Lung (tissue), 12 donors: ENCODE data around the gene CLSTN2. TPM values are rescaled to one million over a fixed set of nuclear protein-coding genes. Genes with fewer than 3 reads are reported as not detected.

Source experiments
- ATAC-seq: fragments of 200-7000 bp; cut with Tn5 transposase; one replicate; pipeline ENCODE4 v1.9.1; 2020; ENCODE audit warnings: moderate number of reproducible peaks; ENCODE audit not compliant: insufficient read depth, low FRiP score
- DNase-seq, 3 donors: peaks; one replicate each; pipeline ENCODE4 v3.0.0-alpha.2; 2013 to 2017
- H3K27ac ChIP-seq, 2 donors: one replicate each; pipeline ENCODE4 v1.5.1; 2013; ENCODE audit warnings: mild to moderate bottlenecking in 2 of 2, moderate library complexity in 2 of 2, control low read depth in 1 of 2, inconsistent platforms in 1 of 2, low read depth in 1 of 2, low read length in 1 of 2
- H3K27me3 ChIP-seq, 3 donors: one replicate each; pipeline ENCODE4 v1.5.1; 2013; ENCODE audit warnings: low read length in 2 of 3; ENCODE audit not compliant: control insufficient read depth in 3 of 3, insufficient read depth in 3 of 3
- H3K36me3 ChIP-seq, 4 donors: one replicate each; pipeline ENCODE4 v1.5.1; 2013; ENCODE audit warnings: low read length in 4 of 4, mild to moderate bottlenecking in 1 of 4, moderate library complexity in 1 of 4; ENCODE audit not compliant: control insufficient read depth in 4 of 4, insufficient read depth in 4 of 4
- H3K4me1 ChIP-seq, 5 donors: one replicate each; pipeline ENCODE4 v1.5.1; 2013; ENCODE audit warnings: low read length in 5 of 5, mild to moderate bottlenecking in 2 of 5, moderate library complexity in 1 of 5; ENCODE audit not compliant: control insufficient read depth in 5 of 5, insufficient read depth in 5 of 5
- H3K4me3 ChIP-seq: one replicate; pipeline ENCODE4 v1.5.1; 2013; ENCODE audit warnings: mild to moderate bottlenecking, control low read depth, moderate library complexity
- H3K9ac ChIP-seq, 2 donors: one replicate each; pipeline ENCODE4 v1.5.1; 2013; ENCODE audit warnings: low read length in 2 of 2, control low read depth in 1 of 2; ENCODE audit not compliant: insufficient read depth in 1 of 2
- H3K9me3 ChIP-seq, 4 donors: one replicate each; pipeline ENCODE4 v1.5.1; 2013; ENCODE audit warnings: low read length in 3 of 4, mild to moderate bottlenecking in 1 of 4, moderate library complexity in 1 of 4; ENCODE audit not compliant: control insufficient read depth in 4 of 4, insufficient read depth in 3 of 4
- CTCF ChIP-seq: IDR thresholded peaks from 2 replicates; pipeline ENCODE4 v1.5.1; 2012; ENCODE audit warnings: mild to moderate bottlenecking; ENCODE audit errors: control extremely low read depth, extremely low read depth
- WGBS, 2 donors: extraction: QIAGEN DNeasy Blood & Tissue Kit; methylation state at CpG; one replicate each; pipeline ENCODE4 v1.1.7; 2013; 5-methylcytosine and 5-hydroxymethylcytosine counted together
- polyA plus RNA-seq, 2 donors: library from polyadenylated mRNA; stranded (reverse); fragments of 200-250 nt; gene quantifications; one replicate each; pipeline ENCODE4 v1.2.1, GENCODE V29; 2013
- total RNA-seq, 2 donors: library from RNA; depleted of rRNA in 1 of 2; stranded (reverse); fragments of >200 nt in 1 of 2; gene quantifications; one replicate each; pipeline ENCODE4 v1.2.1, GENCODE V29; 2014 to 2021
- donor health status: control.
- donor health status: control.
- donor health status: Bipolar disorder and iron deficiency.
- donor health status: healthy.
- donor health status: DM: yes; HTN: yes; CAD: no.

Gene CLSTN2
- total and polyA plus RNA-seq, 4 donors: 0.07 to 2.4 (median 1.3) TPM

DNA sequence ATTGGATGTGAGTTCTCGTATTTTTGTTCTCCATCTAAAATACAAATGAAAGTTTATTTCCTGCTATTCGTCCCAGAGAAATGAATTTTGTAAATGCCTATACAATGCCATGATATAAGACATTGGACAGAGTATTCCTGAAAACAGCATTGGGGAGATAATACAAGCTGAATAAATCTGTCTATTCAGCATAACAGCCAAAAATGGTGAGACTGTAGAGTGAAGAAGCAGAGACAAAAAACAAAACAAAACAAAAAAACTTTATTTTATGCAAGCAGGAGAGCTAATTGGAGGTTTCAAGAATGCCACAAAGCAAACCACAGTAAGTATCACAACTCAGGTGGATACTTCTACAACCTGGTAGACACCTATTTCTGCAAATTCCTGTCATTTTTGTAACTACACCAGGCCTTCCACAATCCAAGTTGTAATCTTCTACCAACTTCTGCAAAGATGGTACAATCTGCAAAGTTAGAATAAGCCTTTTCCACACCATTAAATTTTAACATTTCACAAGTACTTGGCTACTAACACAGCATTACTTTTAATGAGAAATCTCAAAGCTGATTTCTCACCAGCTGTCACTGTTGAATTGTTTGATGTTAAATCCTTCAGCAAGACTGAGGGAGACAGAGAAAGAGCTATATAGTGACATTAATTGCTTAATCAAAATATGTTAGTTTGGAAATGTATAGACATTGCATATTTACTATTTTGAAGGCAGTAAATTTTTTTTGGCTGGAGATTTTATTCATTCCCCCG, 163.1 kb downstream of the CLSTN2 start:
- Histone ChIP-seq H3K27me3 (no peaks in the 10 kb centered on the region), H3K9me3 (no peaks in the 10 kb centered on the region), H3K27ac (no peak overlapping the region), H3K9ac (no peak overlapping the region), H3K4me3 (no peak overlapping the region), H3K4me1 (peaks cover 0 to 5% (median 0%) of the 10 kb centered on the region in 5 donors), H3K36me3 (no peaks in the 10 kb centered on the region)
- TF ChIP-seq CTCF: no peak
- no peak for ATAC-seq
- DNase-seq: no peak
- 78% methylated on average over 3 of the region's 3 CpGs for WGBS, 2 donors

GRCh38 chr3:140100479-140100878, 165.5 kb downstream of the CLSTN2 start:
- no peak overlapping the region for H3K27ac ChIP-seq
- H3K36me3 ChIP-seq: no peaks in the 10 kb centered on the region
- no peak overlapping the region for H3K9ac ChIP-seq
- 94 to 95% methylated on average over 7 of the region's 7 CpGs for WGBS, 2 donors
- ATAC-seq: no peak
- H3K27me3 ChIP-seq: no peaks in the 10 kb centered on the region
- no peaks in the 10 kb centered on the region for H3K9me3 ChIP-seq
- H3K4me1 ChIP-seq: no peaks in the 10 kb centered on the region
- TF ChIP-seq CTCF: no peak
- DNase-seq: no peak
- no peak overlapping the region for H3K4me3 ChIP-seq

DNA sequence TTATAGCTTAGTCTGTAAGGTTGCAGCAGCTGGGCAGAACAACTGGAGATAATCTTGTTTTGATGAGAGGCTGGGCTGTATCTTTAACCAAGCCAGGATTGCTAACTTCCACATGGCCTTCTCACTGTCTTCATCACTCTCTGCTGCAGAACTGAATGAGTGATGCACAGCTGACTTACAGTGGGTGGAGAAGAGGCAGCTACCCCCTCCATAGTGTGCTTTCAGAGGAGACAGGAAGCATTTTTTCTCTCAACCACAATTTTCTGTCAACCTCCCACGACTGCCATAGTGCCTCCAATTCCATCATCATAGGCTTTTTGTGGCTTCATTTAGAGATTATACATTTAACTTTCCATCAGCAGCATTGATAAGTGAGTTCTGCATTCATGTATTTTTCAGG, 168.2 kb downstream of the CLSTN2 start:
- no peaks in the 10 kb centered on the region for H3K9me3 ChIP-seq
- ATAC-seq: no peak
- no peak for DNase-seq
- no peak overlapping the region for H3K9ac ChIP-seq
- no peak for TF ChIP-seq CTCF
- 39% methylated on average over 1 of the region's 1 CpG for WGBS, 2 donors
- H3K4me1 ChIP-seq: no peaks in the 10 kb centered on the region
- H3K36me3 ChIP-seq: no peaks in the 10 kb centered on the region
- H3K27ac ChIP-seq: no peak overlapping the region
- H3K4me3 ChIP-seq: no peak overlapping the region
- no peaks in the 10 kb centered on the region for H3K27me3 ChIP-seq
